ENCODE measurements around the gene HES6. TPM values are rescaled to one million over a fixed set of nuclear protein-coding genes. Genes with fewer than 3 reads are reported as not detected.

Gene HES6
- total RNA-seq, 2 experiments from 2014 or later: 13.1 to 13.8 TPM

GRCh38 chr2:238227587-238228032 is 12.2 kb downstream of the HES6 start:
- no peak overlapping the region for H3K4me2 ChIP-seq (ENCODE audit: low read length)
- H3K4me3 ChIP-seq (ENCODE audit: low read depth, low read length, poor library complexity, severe bottlenecking): no peak overlapping the region
- H3K4me1 ChIP-seq (ENCODE audit: insufficient read depth, low read length, poor library complexity, severe bottlenecking): no peaks in the 10 kb centered on the region
- ChIA-PET POLR2A (no interaction called here), CTCF (ENCODE audit: unreplicated experiment) (no interaction called here)
- H3K9me3 ChIP-seq (ENCODE audit: low read length): no peaks in the 10 kb centered on the region
- intact Hi-C loops (cut with micrococcal nuclease; ENCODE audit: unreplicated experiment): no loop called here
- no peak for TF ChIP-seq EZH2phosphoT487 (IDR thresholded peaks at IDR 0.05; ENCODE audit: borderline replicate concordance, low read depth, low read length)
- TF ChIP-seq, protein P1, sequence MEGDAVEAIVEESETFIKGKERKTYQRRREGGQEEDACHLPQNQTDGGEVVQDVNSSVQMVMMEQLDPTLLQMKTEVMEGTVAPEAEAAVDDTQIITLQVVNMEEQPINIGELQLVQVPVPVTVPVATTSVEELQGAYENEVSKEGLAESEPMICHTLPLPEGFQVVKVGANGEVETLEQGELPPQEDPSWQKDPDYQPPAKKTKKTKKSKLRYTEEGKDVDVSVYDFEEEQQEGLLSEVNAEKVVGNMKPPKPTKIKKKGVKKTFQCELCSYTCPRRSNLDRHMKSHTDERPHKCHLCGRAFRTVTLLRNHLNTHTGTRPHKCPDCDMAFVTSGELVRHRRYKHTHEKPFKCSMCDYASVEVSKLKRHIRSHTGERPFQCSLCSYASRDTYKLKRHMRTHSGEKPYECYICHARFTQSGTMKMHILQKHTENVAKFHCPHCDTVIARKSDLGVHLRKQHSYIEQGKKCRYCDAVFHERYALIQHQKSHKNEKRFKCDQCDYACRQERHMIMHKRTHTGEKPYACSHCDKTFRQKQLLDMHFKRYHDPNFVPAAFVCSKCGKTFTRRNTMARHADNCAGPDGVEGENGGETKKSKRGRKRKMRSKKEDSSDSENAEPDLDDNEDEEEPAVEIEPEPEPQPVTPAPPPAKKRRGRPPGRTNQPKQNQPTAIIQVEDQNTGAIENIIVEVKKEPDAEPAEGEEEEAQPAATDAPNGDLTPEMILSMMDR (conservative IDR thresholded peaks at IDR 0.05; ENCODE audit: low read length): no peak
- no peak overlapping the region for H2AFZ ChIP-seq (ENCODE audit: low read length)
- no peak overlapping the region for H3K27ac ChIP-seq (ENCODE audit: low read depth, low read length, poor library complexity, severe bottlenecking)
- no peak for DNase-seq (ENCODE audit: low spot score)
- no TSS peak for BruUV-seq (replicated peaks)
- H3K36me3 ChIP-seq (ENCODE audit: insufficient read depth, low read length): no peaks in the 10 kb centered on the region
- H3K79me2 ChIP-seq (ENCODE audit: insufficient read depth, low read depth, low read length): no peaks in the 10 kb centered on the region
- H3K9me2 ChIP-seq (ENCODE audit: insufficient read depth, low read length): no peaks in the 10 kb centered on the region
- H4K20me1 ChIP-seq (ENCODE audit: insufficient read depth, low read length): no peaks in the 10 kb centered on the region

DNA sequence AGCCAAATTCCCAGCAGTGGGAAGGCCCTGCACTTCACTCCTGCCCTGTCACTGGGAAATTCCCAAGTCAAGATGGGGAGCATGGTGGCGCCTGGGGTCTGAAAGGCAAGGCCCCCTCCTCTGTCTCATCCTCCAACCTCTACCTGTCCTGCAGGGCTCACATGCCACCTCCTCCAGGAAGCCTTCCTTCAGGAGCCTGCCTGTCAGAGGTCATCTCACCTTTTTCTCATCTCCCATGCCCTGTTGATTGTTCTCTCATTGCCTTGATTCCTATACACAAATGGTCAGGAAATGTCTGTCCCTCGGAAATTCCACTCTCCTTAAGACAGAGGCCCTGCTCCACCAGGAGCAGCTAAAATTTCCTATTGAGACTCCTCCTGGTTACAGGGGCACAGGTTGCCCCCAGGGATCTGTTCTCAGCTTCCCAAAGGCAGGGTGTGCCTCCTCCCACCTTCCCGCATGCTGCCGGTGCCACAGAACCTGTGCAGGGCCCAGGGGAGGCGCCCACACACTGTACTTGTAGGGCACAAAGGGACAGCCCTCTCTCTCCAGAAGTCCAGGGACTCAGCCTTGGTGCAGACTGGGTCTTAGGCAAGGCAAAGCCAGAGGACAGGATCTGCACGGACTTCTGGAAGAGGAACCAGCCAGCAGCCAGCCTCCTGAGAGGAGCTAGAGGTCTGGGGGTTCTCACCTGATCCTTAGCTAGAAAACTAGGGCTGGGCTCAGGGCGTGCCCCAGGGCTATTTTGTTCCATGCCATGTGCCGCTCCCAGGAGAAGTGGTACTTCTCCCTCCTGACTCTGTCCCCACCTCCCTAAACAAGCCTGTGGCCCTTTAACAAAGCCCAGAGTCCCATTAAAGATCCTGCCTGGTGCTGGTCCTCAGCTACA is 12.9 kb downstream of the HES6 start:
- Histone ChIP-seq H3K27ac (ENCODE audit: low read depth, low read length, poor library complexity, severe bottlenecking) (no peak overlapping the region), H3K9me2 (ENCODE audit: insufficient read depth, low read length) (no peaks in the 10 kb centered on the region), H2AFZ (ENCODE audit: low read length) (no peak overlapping the region), H4K20me1 (ENCODE audit: insufficient read depth, low read length) (no peaks in the 10 kb centered on the region), H3K4me1 (ENCODE audit: insufficient read depth, low read length, poor library complexity, severe bottlenecking) (no peaks in the 10 kb centered on the region), H3K4me3 (ENCODE audit: low read depth, low read length, poor library complexity, severe bottlenecking) (no peak overlapping the region), H3K79me2 (ENCODE audit: insufficient read depth, low read depth, low read length) (no peaks in the 10 kb centered on the region), H3K9me3 (ENCODE audit: low read length) (no peaks in the 10 kb centered on the region), H3K4me2 (ENCODE audit: low read length) (no peak overlapping the region), H3K36me3 (ENCODE audit: insufficient read depth, low read length) (no peaks in the 10 kb centered on the region)
- no TSS peak for BruUV-seq (replicated peaks)
- DNase-seq (ENCODE audit: low spot score): no peak
- intact Hi-C loops (cut with micrococcal nuclease; ENCODE audit: unreplicated experiment): no loop called here
- POLR2A ChIA-PET: interaction anchor here (0.7 kb wide), 1 partner anchor 60 kb away, joined by 3 read pairs; no protein-coding TSS in a partner anchor
- CTCF ChIA-PET (ENCODE audit: unreplicated experiment): no interaction called here
- TF ChIP-seq, protein P1 (conservative IDR thresholded peaks at IDR 0.05; ENCODE audit: low read length): no peak
- TF ChIP-seq EZH2phosphoT487 (IDR thresholded peaks at IDR 0.05; ENCODE audit: borderline replicate concordance, low read depth, low read length): no peak
